Activated CD8-positive, alpha-beta T cell treated with anti-CD3 and anti-CD28 coated beads for 36 hours (primary cell): ENCODE measurements around the gene BORCS5. TPM values are rescaled to one million over a fixed set of nuclear protein-coding genes. Genes with fewer than 3 reads are reported as not detected.

ENCODE experiments used
- ATAC-seq: fragments of 200-7000 bp; cut with Tn5 transposase; one replicate; pipeline ENCODE4 v1.10.0; 2021; ENCODE audit warnings: mild to moderate bottlenecking, moderate library complexity
- CTCF ChIA-PET: fragments of 350-600 bp; sonication (Branson Sonifier 250); formaldehyde crosslinking; loops from one replicate; lab custom pipeline; 2021; ENCODE audit warnings: antibody characterized with exemption; lab: Charles Lee
- POLR2A ChIA-PET: fragments of 350-600 bp; sonication (Branson Sonifier 250); formaldehyde crosslinking; loops from one replicate; lab custom pipeline; 2021; ENCODE audit warnings: antibody characterized with exemption; lab: Charles Lee
- DNase-seq: peaks from one replicate; pipeline ENCODE4 v3.0.0-alpha.2; 2020
- H3K27ac Mint-ChIP-seq: one replicate; pipeline ENCODE4 v1.8.0; 2021; ENCODE audit warnings: mild to moderate bottlenecking, mixed read lengths
- H3K27me3 Mint-ChIP-seq: one replicate; pipeline ENCODE4 v1.8.0; 2021; ENCODE audit warnings: mixed read lengths
- H3K36me3 Mint-ChIP-seq: one replicate; pipeline ENCODE4 v1.8.0; 2021; ENCODE audit warnings: low read depth, mixed read lengths
- H3K4me1 Mint-ChIP-seq: one replicate; pipeline ENCODE4 v1.8.0; 2021; ENCODE audit warnings: low read depth, mixed read lengths
- H3K4me3 Mint-ChIP-seq: one replicate; pipeline ENCODE4 v1.8.0; 2021; ENCODE audit warnings: mild to moderate bottlenecking, moderate library complexity, mixed read lengths
- H3K9me3 Mint-ChIP-seq: one replicate; pipeline ENCODE4 v1.8.0; 2021; ENCODE audit warnings: mixed read lengths
- CTCF ChIP-seq: fragments of 200-600 bp; IDR thresholded peaks from one replicate; pipeline ENCODE4 v1.8.0; 2022; ENCODE audit warnings: antibody characterized with exemption, mild to moderate bottlenecking
- intact Hi-C: fragments of 100-400 bp; cut with micrococcal nuclease; formaldehyde crosslinking; loops from one replicate; pipeline ENCODE4 v1.10.0; 2022
- total RNA-seq, 2 experiments: library from RNA; stranded (reverse); gene quantifications; one replicate each; pipeline ENCODE4 v1.2.3, GENCODE V29; 2021

Gene BORCS5
- total RNA-seq, 2 experiments from 2014 or later, result 31.5 to 32.9 TPM

GRCh38 chr12:12513416-12514006 is 156.6 kb downstream of the BORCS5 start:
- TF ChIP-seq CTCF, result no peak
- intact Hi-C loops, result no loop called here
- Mint-ChIP-seq H3K27me3 (no peaks in the 10 kb centered on the region), H3K9me3 (no peaks in the 10 kb centered on the region), H3K36me3 (peaks cover 25% of the 10 kb centered on the region), H3K27ac (no peak overlapping the region), H3K4me1 (peaks cover 18% of the 10 kb centered on the region), H3K4me3 (no peak overlapping the region)
- no peak for ATAC-seq
- no peak for DNase-seq
- ChIA-PET CTCF (interaction anchor here (0.7 to 1.6 kb wide), 2 partner anchors 11 to 78 kb away, joined by 3 to 4 read pairs; no protein-coding TSS in a partner anchor), POLR2A (interaction anchor here (0.8 to 1.6 kb wide), 2 partner anchors 9 to 30 kb away, joined by 3 read pairs; no protein-coding TSS in a partner anchor)

GRCh38 chr12:12518464-12518845 is 161.6 kb downstream of the BORCS5 start:
- ChIA-PET POLR2A (interaction anchor here (1.2 kb wide), 2 partner anchors 15 to 17 kb away, joined by 4 to 5 read pairs; no protein-coding TSS in a partner anchor), CTCF (interaction anchor here (0.6 to 1.3 kb wide), 4 partner anchors 15 to 186 kb away, joined by 3 to 4 read pairs (median 3); no protein-coding TSS in a partner anchor)
- Mint-ChIP-seq H3K9me3 (no peaks in the 10 kb centered on the region), H3K4me3 (no peak overlapping the region), H3K27me3 (no peaks in the 10 kb centered on the region), H3K4me1 (peaks cover 6% of the 10 kb centered on the region), H3K36me3 (peaks cover 31% of the 10 kb centered on the region), H3K27ac (no peak overlapping the region)
- no peak for ATAC-seq
- TF ChIP-seq CTCF, result no peak
- no peak for DNase-seq
- intact Hi-C loops, result no loop called here

- DNase-seq, result no peak
- no peak for ATAC-seq
- POLR2A ChIA-PET, result interaction anchor here (1.2 kb wide), 2 partner anchors 14 to 16 kb away, joined by 4 to 5 read pairs; no protein-coding TSS in a partner anchor
- Mint-ChIP-seq H3K27ac (no peak overlapping the region), H3K9me3 (no peaks in the 10 kb centered on the region), H3K4me3 (no peak overlapping the region), H3K27me3 (no peaks in the 10 kb centered on the region), H3K4me1 (peaks cover 10% of the 10 kb centered on the region), H3K36me3 (peaks cover 30% of the 10 kb centered on the region)
- TF ChIP-seq CTCF, result no peak
- CTCF ChIA-PET, result interaction anchor here (0.6 to 1.3 kb wide), 4 partner anchors 14 to 187 kb away, joined by 3 to 4 read pairs (median 3); no protein-coding TSS in a partner anchor
- intact Hi-C loops, result no loop called here
Measured at GRCh38 chr12:12518919-12519318, 162.0 kb downstream of the BORCS5 start.

Other genes starting within 250 kb of the BORCS5 start
- gene LRP6, start 90.0 kb upstream of the BORCS5 start, total RNA-seq, result 1 to 10 TPM; 1.3 to 2.0 TPM
- under 1 TPM; 0.09 to 0.20 TPM for gene MANSC1, start 6.8 kb upstream of the BORCS5 start, total RNA-seq
- gene DUSP16, start 205.8 kb downstream of the BORCS5 start, total RNA-seq, result 10 to 100 TPM; 28.2 to 30.2 TPM